GM13976 (cell line): Measurements from ENCODE around the gene YWHAQ.
"Not testable (repeated sequence)": the region's sequence is repeated elsewhere in the genome, so short reads cannot be mapped to it uniquely, and the experiment has no call there.

Source experiments
- DNase-seq: peaks from one replicate; pipeline ENCODE4 v3.0.0; 2012; ENCODE audit warnings: low spot score
- in situ Hi-C: fragments of 300-500 bp; cut with MboI; formaldehyde crosslinking; loops from one replicate; pipeline ENCODE4 v1.12.0; 2022; ENCODE audit warnings: low sequenced_read_pairs, mixed read lengths, inconsistent platforms; ENCODE audit not compliant: unreplicated experiment
- TF ChIP-seq, protein P1 (sequence below): IDR thresholded peaks from 2 replicates; pipeline ENCODE4 v1.5.1; 2012; ENCODE audit warnings: borderline replicate concordance, mild to moderate bottlenecking; ENCODE audit not compliant: insufficient read depth; ENCODE audit errors: extremely low read depth, missing control alignments, control extremely low read depth

YWHAQ gene

DNA sequence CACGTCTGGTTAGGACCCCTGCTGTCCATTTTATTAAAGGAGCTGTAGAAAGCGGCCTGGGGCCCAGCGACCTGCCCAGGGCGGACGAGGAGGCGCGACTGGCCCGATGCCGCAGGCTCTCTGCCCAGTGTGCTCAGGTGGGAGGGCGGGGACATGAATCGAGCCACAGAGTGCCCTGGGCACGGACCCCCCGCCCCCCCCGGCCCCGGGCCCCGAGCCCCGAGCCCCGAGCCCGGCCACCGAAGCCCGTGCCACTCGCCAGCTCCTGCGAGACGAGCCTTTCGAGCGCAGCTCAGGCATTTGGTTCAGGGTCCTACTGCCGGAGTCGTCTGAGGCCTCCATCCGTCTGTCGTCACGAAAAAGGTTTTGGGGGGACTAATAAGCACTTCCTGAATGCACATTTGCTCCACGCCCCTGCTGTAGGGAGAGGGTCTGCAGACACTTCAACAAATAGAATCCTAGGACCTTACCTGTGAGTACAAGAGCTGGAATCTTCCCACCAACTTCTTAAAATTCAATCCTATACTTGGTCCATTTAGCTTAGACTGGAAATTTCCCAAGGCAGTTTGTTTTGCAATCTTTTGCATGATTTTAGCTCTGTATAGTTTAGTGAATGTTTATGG lies 74.6 kb downstream of the YWHAQ start:
- DNase-seq = no peak
- in situ Hi-C loops = no loop called here
- TF ChIP-seq, protein P1, sequence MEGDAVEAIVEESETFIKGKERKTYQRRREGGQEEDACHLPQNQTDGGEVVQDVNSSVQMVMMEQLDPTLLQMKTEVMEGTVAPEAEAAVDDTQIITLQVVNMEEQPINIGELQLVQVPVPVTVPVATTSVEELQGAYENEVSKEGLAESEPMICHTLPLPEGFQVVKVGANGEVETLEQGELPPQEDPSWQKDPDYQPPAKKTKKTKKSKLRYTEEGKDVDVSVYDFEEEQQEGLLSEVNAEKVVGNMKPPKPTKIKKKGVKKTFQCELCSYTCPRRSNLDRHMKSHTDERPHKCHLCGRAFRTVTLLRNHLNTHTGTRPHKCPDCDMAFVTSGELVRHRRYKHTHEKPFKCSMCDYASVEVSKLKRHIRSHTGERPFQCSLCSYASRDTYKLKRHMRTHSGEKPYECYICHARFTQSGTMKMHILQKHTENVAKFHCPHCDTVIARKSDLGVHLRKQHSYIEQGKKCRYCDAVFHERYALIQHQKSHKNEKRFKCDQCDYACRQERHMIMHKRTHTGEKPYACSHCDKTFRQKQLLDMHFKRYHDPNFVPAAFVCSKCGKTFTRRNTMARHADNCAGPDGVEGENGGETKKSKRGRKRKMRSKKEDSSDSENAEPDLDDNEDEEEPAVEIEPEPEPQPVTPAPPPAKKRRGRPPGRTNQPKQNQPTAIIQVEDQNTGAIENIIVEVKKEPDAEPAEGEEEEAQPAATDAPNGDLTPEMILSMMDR = no peak

- TF ChIP-seq, protein P1 = peak; percentile 51
- in situ Hi-C loops = no loop called here
- DNase-seq = peak; percentile 92
Observed at GRCh38 chr2:9555297-9556120, 75.3 kb downstream of the YWHAQ start, which contains the start of gene ADAM17. Gene ADAM17, minus strand, starts transcription at chr2:9555830. Its CDS starts 225 bp downstream, at chr2:9555605.

DNA sequence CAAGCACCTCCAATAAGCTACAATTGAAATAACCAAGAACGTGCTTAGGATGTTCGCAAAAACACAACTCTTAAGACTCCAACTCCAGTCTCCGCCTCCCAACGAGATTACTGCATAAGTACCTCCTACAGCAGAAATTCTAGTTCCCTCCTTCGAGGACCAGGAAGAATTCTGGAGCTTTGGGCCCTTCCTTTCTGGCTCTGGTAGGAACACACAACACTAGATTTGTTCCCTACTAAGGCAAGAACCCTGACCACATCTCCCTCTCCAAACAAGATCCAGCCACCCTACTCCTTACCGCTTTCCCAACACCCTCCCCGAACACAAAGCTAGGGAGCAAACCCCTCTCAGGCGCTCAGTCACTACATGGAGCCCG lies 75.9 kb downstream of the YWHAQ start:
- TF ChIP-seq, protein P1 = no peak
- in situ Hi-C loops = no loop called here
- no peak for DNase-seq

DNA sequence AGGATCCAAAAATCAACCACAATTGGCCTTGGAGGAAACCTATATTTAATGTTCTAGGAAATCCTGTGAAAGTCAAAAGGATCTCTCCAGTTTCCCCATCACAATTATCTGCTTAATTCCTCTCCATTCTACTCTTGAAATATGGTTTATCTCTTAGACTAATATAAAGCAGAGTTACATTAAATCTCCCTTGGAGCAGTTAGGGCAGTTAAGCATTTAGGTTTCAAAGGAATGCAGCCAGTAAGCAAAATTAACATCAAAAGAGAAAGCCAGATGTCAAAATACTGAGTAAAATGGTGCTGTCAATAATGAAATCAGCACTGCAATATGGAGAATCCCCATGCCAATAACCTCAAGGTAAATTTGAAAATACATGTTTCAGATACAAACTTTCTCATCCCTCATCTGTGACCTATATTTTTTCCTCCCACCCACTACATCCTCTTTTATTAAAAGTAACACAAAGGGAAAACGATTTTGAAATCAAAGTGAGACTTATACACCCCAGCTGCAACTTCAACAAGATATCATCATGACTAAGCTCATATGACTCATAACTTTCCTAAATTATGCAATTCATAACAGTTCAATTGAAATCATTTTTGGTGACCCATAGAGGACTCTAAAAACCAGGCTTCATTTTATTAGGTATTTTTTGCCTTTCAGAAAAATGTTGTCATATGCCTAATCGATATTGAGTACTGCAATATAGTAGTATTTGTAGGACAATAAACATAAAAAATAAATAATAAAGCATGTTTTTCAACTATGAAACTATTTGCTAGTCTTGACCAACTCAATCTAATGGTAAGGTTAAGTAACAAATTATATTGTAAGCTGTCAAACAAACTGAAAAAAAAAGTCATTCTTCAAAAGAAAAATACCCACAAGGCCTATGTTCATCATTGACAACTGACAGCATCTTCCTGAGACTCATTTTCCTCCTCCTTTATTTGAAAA lies 78.3 kb downstream of the YWHAQ start:
- TF ChIP-seq, protein P1 = no peak
- DNase-seq = peak; percentile 47
- in situ Hi-C loops = no loop called here

GRCh38 chr2:9550859-9551391 lies 79.9 kb downstream of the YWHAQ start:
- DNase-seq = peak; percentile 36
- in situ Hi-C loops = not testable (repeated sequence)

- in situ Hi-C loops = no loop called here
- DNase-seq = no peak
- TF ChIP-seq, protein P1 = no peak
Observed at GRCh38 chr2:9549420-9549819, 81.4 kb downstream of the YWHAQ start.
